Erythroblast (primary cell): ENCODE results near the gene EPHA1.

Experiments
- GATA1 ChIP-seq: IDR thresholded peaks from 2 replicates; pipeline ENCODE4 v1.6.1; 2011; ENCODE audit warnings: low read depth, mild to moderate bottlenecking, control low read depth, low read length, moderate library complexity
- POLR2A ChIP-seq: IDR thresholded peaks from 2 replicates; pipeline ENCODE4 v1.6.1; 2011; ENCODE audit warnings: mild to moderate bottlenecking, low read length

- TF ChIP-seq POLR2A: no peak
- TF ChIP-seq GATA1: no peak
These were observed 4.5 kb upstream of the EPHA1 start for GRCh38 chr7:143413123-143413522.
